ENCODE data around the gene HEG1.
A peak's percentile ranks its signal among the peaks of the same experiment; 100 is the strongest.

Gene HEG1

DNA sequence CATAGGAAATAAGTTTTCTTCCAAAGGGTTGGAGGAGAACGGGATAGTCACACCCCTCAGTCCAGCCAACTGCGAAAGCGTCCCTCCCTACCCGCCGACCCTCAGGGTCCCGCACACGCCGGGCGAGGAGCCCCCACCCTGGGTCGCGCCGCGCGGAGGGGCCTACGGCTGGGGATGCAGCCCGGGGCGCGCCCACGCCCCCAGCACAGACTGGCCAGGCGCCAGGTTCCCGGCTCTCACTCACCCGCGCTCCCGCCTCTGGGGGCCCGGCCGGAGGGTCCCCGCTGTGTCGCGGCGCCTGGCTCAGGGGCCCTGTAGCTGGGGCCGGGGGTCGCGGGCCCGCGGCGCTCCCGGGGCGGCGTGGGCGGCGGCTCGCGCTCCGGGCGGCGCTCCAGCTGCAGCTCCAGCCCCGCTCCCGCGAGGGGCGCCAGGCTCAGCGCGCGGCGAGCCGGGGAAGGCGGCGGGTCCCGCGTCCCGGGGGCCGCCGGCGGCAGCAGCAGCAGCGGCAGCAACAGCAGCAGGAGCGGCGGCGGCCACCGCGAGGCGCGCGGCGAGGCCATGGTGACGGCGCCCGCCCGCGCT is 375 bp downstream of the HEG1 start:
- H3K4me3 ChIP-seq (ENCODE audit: low read length), result peak overlapping the region; percentile 61
- DNase-seq (ENCODE audit: low read depth), result no peak
- TF ChIP-seq, protein P1, sequence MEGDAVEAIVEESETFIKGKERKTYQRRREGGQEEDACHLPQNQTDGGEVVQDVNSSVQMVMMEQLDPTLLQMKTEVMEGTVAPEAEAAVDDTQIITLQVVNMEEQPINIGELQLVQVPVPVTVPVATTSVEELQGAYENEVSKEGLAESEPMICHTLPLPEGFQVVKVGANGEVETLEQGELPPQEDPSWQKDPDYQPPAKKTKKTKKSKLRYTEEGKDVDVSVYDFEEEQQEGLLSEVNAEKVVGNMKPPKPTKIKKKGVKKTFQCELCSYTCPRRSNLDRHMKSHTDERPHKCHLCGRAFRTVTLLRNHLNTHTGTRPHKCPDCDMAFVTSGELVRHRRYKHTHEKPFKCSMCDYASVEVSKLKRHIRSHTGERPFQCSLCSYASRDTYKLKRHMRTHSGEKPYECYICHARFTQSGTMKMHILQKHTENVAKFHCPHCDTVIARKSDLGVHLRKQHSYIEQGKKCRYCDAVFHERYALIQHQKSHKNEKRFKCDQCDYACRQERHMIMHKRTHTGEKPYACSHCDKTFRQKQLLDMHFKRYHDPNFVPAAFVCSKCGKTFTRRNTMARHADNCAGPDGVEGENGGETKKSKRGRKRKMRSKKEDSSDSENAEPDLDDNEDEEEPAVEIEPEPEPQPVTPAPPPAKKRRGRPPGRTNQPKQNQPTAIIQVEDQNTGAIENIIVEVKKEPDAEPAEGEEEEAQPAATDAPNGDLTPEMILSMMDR (IDR thresholded peaks at IDR 0.05; ENCODE audit: insufficient read depth, low read depth, low read length, missing control alignments), result no peak

GRCh38 chr3:125054449-125055329 is 1.1 kb downstream of the HEG1 start:
- DNase-seq (ENCODE audit: low read depth), result no peak
- H3K4me3 ChIP-seq (ENCODE audit: low read length), result peak overlapping the region; percentile 61
- TF ChIP-seq, protein P1 (IDR thresholded peaks at IDR 0.05; ENCODE audit: insufficient read depth, low read depth, low read length, missing control alignments), result no peak

DNA sequence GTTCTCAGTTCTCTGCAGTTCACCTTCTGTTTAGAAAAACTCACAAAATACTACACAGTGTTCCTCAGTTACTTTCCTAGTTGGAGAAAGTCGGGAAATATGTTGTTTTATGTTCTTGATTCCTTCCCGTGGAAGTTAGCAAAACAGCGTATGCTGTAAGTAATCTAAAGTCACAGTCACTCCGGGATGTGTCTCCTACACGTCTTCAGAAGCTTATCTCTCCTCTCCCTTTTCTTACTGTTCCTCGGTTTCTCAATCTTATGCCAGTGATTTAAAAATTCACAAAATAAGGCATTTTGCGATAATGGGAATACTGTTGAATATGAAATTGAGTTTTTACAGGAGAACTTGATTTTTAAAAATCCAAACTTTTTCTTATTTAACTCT is 1.7 kb downstream of the HEG1 start:
- H3K4me3 ChIP-seq (ENCODE audit: low read length), result peak overlapping the region; percentile 61
- TF ChIP-seq, protein P1 (IDR thresholded peaks at IDR 0.05; ENCODE audit: insufficient read depth, low read depth, low read length, missing control alignments), result no peak
- no peak for DNase-seq (ENCODE audit: low read depth)

DNA sequence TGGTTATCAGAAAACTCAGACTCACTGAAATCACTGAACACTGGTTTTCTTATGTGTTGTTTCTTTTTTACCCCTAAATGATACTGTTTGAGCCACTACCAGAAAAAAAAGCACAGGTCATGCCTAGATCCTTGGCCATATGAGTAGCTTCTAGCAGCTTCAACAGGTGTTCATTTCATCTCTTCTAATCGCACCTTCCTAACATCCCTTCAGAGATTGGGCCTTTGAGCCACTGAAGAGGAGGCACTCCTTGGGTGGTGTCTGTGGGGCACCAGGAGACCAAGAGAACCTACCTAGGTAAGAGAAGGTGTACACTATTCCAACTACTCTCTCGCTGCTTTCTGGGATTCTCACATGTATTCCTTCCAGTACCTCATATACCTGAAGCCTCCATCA is 2.5 kb downstream of the HEG1 start:
- TF ChIP-seq, protein P1 (IDR thresholded peaks at IDR 0.05; ENCODE audit: insufficient read depth, low read depth, low read length, missing control alignments), result no peak
- DNase-seq (ENCODE audit: low read depth), result no peak
- H3K4me3 ChIP-seq (ENCODE audit: low read length), result no peak overlapping the region

DNA sequence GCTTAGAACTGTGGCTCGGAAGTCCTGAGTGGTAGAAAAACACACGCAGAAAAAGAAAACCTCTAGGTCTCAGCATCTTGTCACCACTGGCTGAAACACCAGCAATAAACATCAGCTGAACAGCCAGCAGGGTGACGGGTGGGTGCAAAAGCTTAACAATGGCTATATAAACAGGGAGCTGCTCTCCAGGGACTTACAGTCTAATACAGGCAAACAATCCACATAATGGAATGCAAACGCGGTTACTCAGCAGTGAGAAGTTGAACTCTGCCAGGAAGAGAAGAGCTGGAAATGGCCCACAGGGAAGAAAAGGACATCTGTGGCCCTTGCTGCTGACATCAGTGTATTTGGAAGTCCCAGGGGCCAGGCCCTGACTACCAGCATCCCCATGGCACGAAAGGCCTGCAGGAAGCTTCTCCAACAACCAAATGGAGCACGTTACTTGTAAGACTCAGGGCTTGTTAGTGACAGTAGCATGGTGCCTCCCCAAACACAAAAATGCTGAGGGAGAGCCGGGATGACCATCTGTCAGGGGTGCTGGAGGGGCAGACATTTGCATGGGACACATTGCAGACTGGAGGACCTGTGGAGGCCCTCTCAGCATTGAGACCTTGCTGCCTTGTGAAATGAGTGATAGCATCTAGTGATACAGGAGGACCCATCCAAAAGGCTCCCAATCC is 3.0 kb downstream of the HEG1 start:
- peak; percentile 56 for DNase-seq (ENCODE audit: low read depth)
- TF ChIP-seq, protein P1 (IDR thresholded peaks at IDR 0.05; ENCODE audit: insufficient read depth, low read depth, low read length, missing control alignments), result no peak

DNA sequence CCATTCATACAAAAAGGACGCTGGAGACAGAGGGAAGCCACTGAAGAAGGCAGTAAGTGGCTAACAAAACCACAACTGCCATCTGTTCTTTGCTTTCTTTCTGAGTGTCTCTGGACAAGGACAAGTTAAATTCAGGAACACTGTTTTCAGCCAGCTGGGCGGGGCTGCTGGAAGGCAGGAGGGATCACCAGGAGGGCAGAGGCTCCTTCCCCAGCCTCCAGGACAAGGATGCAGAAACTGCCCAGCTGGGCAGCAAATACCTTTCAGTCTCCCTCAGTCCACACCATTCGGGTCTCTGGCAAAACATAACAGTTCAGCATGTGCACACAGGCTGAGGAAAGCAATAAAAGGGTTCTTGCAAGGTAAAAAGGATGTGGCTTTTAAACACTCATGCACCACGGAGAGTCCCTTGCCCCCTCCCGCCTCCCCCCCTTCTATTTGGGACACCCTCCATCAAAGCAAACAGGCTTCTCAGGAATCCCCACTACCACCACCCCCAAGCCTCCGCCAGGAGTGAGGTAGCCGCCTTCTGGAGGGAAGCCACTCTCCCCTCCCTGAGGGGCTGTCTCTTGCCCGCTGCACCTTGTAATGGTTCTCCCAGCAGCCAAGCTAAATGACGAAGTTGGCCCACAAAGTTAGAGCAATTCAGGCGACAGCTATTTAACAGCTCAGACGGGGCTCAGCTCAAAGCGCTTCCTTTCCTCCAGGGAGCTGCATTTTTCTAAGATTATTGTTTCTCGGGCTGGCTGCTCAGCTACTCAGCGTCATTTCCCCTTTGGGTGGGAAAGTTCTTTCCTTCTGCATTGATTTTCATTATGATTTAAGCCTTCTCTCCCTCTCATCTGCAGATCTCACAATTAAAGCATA is 3.8 kb downstream of the HEG1 start:
- TF ChIP-seq, protein P1 (IDR thresholded peaks at IDR 0.05; ENCODE audit: insufficient read depth, low read depth, low read length, missing control alignments), result no peak
- H3K4me3 ChIP-seq (ENCODE audit: low read length), result peak overlapping the region; percentile 1
- DNase-seq (ENCODE audit: low read depth), result peak; percentile 82

More for the DNA sequence above, 3.0 kb downstream of the HEG1 start:
- peak overlapping the region; percentile 1 for H3K4me3 ChIP-seq (ENCODE audit: low read length)

All from epithelial cell of esophagus (primary cell).